ENCODE measurements around the gene PLA2G4C.

DNA sequence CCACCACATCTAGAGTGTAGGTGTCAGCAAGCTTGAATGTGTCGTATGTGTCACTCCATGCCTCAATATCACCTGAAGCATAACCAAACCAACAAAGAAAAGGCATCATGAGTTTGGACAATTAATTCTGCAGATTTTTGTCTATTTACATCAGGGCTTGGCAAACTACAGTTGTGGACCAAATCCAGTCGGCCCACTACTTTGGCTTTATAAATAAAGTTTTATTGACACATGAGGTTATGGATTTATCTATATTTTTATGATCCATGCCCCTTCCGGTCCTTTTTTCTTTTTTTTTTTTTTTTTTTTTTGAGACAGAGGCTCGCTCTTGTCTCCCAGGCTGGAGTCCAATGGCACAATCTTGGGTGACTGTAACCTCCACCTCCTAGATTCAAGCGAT lies 57.5 kb downstream of the PLA2G4C start:
- TF ChIP-seq, protein P1, sequence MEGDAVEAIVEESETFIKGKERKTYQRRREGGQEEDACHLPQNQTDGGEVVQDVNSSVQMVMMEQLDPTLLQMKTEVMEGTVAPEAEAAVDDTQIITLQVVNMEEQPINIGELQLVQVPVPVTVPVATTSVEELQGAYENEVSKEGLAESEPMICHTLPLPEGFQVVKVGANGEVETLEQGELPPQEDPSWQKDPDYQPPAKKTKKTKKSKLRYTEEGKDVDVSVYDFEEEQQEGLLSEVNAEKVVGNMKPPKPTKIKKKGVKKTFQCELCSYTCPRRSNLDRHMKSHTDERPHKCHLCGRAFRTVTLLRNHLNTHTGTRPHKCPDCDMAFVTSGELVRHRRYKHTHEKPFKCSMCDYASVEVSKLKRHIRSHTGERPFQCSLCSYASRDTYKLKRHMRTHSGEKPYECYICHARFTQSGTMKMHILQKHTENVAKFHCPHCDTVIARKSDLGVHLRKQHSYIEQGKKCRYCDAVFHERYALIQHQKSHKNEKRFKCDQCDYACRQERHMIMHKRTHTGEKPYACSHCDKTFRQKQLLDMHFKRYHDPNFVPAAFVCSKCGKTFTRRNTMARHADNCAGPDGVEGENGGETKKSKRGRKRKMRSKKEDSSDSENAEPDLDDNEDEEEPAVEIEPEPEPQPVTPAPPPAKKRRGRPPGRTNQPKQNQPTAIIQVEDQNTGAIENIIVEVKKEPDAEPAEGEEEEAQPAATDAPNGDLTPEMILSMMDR (IDR thresholded peaks at IDR 0.05; ENCODE audit: low read length), result no peak
- no peak for TF ChIP-seq EZH2 (optimal IDR thresholded peaks at IDR 0.05; ENCODE audit: low read depth, low read length)

All from MM.1S (cell line).